Transverse colon (tissue), 4 donors: ENCODE measurements around the gene OTOGL. TPM values are rescaled to one million over a fixed set of nuclear protein-coding genes. Genes with fewer than 3 reads are reported as not detected.
A peak's percentile ranks its signal among the peaks of the same experiment; 100 is the strongest.
"Not testable (repeated sequence)": the region's sequence is repeated elsewhere in the genome, so short reads cannot be mapped to it uniquely, and the experiment has no call there.

Experiments used
- DNase-seq: peaks from one replicate; pipeline ENCODE4 v3.0.0-alpha.2; 2019
- H3K27ac ChIP-seq, 4 donors: fragments of 200-600 bp; sonication (generic); 2 replicates each; pipeline ENCODE4 v1.5.1; 2016 to 2018; ENCODE audit warnings: inconsistent platforms in 4 of 4
- H3K27me3 ChIP-seq: fragments of 200-600 bp; sonication (generic); 2 replicates; pipeline ENCODE4 v1.5.1; 2017; ENCODE audit warnings: inconsistent platforms
- H3K36me3 ChIP-seq, 4 donors: fragments of 200-600 bp; sonication (generic); 2 replicates each; pipeline ENCODE4 v1.5.1; 2017 to 2019; ENCODE audit warnings: inconsistent platforms in 4 of 4
- H3K4me1 ChIP-seq, 4 donors: fragments of 200-600 bp; sonication (generic); 2 replicates each; pipeline ENCODE4 v1.5.1; 2017 to 2020; ENCODE audit warnings: inconsistent platforms in 4 of 4
- H3K4me3 ChIP-seq, 4 donors: fragments of 200-600 bp; sonication (generic); 1 replicate in 1 of 4; 2 replicates in 3 of 4; pipeline versions ENCODE4 v1.5.1 to v1.6.1; 2017 to 2019; ENCODE audit warnings: inconsistent platforms in 4 of 4
- H3K9me3 ChIP-seq, 2 donors: fragments of 200-600 bp; sonication (generic); 2 replicates each; pipeline ENCODE4 v1.5.1; 2017 to 2019; ENCODE audit warnings: inconsistent platforms in 2 of 2
- EP300 ChIP-seq: sonication (generic); formaldehyde crosslinking; IDR thresholded peaks from one replicate; pipeline ENCODE4 v1.6.1; 2017; ENCODE audit warnings: antibody characterized with exemption, low read depth
- POLR2A ChIP-seq: fragments of 450-650 bp; IDR thresholded peaks from one replicate; pipeline ENCODE4 v1.6.1; 2016; ENCODE audit warnings: antibody characterized with exemption, mild to moderate bottlenecking, moderate library complexity
- POLR2AphosphoS5 ChIP-seq, 3 donors: sonication (generic); formaldehyde crosslinking; IDR thresholded peaks; one replicate each; pipeline ENCODE4 v1.6.1; 2016; ENCODE audit warnings: antibody characterized with exemption in 3 of 3
- WGBS, 2 donors: methylation state at CpG; one replicate each; pipeline ENCODE4 v1.1.5; 2018; ENCODE audit warnings: low coverage in 1 of 2; 5-methylcytosine and 5-hydroxymethylcytosine counted together
- in situ Hi-C, 4 donors: fragments of 200-750 bp; cut with MboI; loops; one replicate each; pipeline versions ENCODE4 v1.15.0 to v1.15.1; 2017; ENCODE audit warnings: low sequenced_read_pairs in 3 of 4, low pct_ligation_motif_present in 1 of 4, low pct_unique_long_range_greater_than_20kb in 1 of 4
- intact Hi-C: fragments of 100-400 bp; cut with DNase I; formaldehyde crosslinking; loops from one replicate; pipeline ENCODE4 v1.15.1; 2023; ENCODE audit warnings: low total_unique reads
- total RNA-seq, 4 donors: library from RNA; depleted of rRNA; stranded (reverse); fragments of >200 nt; gene quantifications; one replicate each; pipeline ENCODE4 v1.1.0, GENCODE V29; 2016
- TF ChIP-seq, protein P1 (sequence below), 5 experiments: fragments of 200-600 bp in 3 of 5; fragments of 450-650 bp in 2 of 5; sonication (generic) in 3 of 5; IDR thresholded peaks; 1 replicate in 2 of 5; 2 replicates in 3 of 5; pipeline ENCODE4 v1.5.1; 2016 to 2017; ENCODE audit warnings: antibody characterized with exemption in 5 of 5, inconsistent platforms in 3 of 5, mild to moderate bottlenecking in 2 of 5, moderate library complexity in 1 of 5

The OTOGL gene
- total RNA-seq, 4 donors from 2014 or later = 0.32 to 0.60 (median 0.41) TPM; not detected in 1

DNA sequence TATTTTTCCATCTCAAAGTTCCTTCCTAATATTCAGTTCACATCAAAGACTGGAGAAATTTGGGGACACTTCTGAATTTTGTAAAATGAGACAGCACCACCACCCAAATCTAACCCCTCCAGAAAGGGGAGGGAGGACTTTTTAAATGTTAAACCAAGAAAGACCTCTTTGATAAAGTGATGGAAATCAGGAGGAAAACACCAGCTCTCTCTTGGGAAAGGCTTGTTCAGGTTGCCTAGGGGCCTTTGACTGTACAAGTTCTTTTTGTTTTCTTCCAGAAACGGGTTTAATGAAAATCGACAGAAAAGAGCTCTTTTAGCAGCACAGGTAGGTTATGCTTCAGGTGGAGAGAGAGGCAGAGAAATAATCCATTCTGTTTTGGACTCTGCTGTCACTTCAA, 112.3 kb downstream of the OTOGL start:
- no peaks in the 10 kb centered on the region for H3K27me3 ChIP-seq
- intact Hi-C loops = no loop called here
- no peak overlapping the region for H3K27ac ChIP-seq
- DNase-seq = no peak
- TF ChIP-seq POLR2A (no peak), POLR2AphosphoS5 (IDR thresholded peaks at IDR 0.05) (no peak), EP300 (no peak)
- TF ChIP-seq, protein P1, sequence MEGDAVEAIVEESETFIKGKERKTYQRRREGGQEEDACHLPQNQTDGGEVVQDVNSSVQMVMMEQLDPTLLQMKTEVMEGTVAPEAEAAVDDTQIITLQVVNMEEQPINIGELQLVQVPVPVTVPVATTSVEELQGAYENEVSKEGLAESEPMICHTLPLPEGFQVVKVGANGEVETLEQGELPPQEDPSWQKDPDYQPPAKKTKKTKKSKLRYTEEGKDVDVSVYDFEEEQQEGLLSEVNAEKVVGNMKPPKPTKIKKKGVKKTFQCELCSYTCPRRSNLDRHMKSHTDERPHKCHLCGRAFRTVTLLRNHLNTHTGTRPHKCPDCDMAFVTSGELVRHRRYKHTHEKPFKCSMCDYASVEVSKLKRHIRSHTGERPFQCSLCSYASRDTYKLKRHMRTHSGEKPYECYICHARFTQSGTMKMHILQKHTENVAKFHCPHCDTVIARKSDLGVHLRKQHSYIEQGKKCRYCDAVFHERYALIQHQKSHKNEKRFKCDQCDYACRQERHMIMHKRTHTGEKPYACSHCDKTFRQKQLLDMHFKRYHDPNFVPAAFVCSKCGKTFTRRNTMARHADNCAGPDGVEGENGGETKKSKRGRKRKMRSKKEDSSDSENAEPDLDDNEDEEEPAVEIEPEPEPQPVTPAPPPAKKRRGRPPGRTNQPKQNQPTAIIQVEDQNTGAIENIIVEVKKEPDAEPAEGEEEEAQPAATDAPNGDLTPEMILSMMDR (IDR thresholded peaks at IDR 0.05) = no peak
- no peaks in the 10 kb centered on the region for H3K9me3 ChIP-seq
- no peaks in the 10 kb centered on the region for H3K4me1 ChIP-seq
- no peaks in the 10 kb centered on the region for H3K36me3 ChIP-seq
- in situ Hi-C loops = no loop called here
- no peak overlapping the region for H3K4me3 ChIP-seq
- WGBS, 2 donors = 65 to 67% methylated on average over 2 of the region's 2 CpGs

DNA sequence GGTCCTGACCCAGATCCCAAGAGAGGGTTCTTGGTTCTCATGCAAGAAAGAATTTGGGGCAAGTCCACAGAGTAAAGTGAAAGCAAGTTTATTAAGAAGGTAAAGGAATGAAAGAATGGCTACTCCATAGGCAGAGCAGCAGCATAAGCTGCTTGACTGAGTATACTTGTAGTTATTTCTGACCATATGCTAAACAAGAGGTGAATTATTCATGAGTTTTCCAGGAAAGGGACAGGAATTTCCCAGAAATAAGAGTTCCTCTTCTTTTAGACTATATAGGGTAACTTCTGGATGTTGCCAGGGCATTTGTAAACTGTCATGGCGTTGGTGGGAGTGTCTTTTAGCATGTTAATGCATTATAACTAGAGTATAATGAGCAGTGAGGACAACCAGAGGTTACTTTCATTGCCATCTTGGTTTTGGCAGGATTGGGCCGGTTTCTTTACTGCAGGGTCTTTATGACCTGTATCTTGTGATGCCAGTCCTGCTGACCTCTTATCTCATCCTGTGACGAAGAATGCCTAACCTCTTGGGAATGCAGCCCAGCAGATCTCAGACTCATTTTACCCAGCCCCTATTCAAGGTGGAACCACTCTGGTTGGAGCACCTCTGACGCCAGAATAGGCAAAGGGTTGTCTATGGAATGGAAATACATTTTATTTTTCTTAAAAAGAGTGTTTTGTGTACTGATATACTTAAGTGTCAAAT, 113.8 kb downstream of the OTOGL start:
- 75 to 86% methylated on average over 1 to 4 of the region's 4 CpGs for WGBS, 2 donors
- Histone ChIP-seq H3K4me1 (peaks cover 0 to 2% (median 0%) of the 10 kb centered on the region in 4 donors), H3K9me3 (no peaks in the 10 kb centered on the region), H3K4me3 (no peak overlapping the region), H3K27me3 (no peaks in the 10 kb centered on the region), H3K27ac (no peak overlapping the region), H3K36me3 (no peaks in the 10 kb centered on the region)
- intact Hi-C loops = no loop called here
- DNase-seq = no peak
- in situ Hi-C loops = no loop called here
- TF ChIP-seq, protein P1 (IDR thresholded peaks at IDR 0.05) = no peak
- TF ChIP-seq POLR2AphosphoS5 (IDR thresholded peaks at IDR 0.05) = no peak
- no peak for TF ChIP-seq EP300
- TF ChIP-seq POLR2A = no peak

DNA sequence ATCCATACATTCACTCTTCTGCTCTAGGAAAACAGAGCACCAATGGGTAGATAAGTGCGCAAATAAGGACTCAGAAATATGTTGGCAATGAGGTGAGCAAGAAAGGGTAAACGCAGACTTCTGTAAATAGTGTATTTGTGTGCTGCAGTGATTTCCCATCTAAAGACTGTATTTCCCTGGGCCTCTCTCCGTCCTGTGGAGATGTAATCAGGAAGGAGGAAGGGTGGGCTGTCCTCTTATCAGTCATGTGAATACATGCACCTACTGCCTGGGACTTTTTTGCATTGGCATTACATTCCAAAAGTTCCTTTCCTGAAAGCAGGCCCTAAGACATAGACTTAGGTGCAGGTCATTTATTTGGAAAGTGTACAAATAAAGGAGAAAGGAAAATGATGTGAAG, 114.5 kb downstream of the OTOGL start:
- Histone ChIP-seq H3K27me3 (no peaks in the 10 kb centered on the region), H3K27ac (no peak overlapping the region), H3K36me3 (no peaks in the 10 kb centered on the region), H3K4me1 (peaks cover 0 to 7% (median 0%) of the 10 kb centered on the region in 4 donors), H3K9me3 (no peaks in the 10 kb centered on the region), H3K4me3 (no peak overlapping the region)
- intact Hi-C loops (no loop called here), in situ Hi-C loops (no loop called here)
- WGBS, 2 donors = 74 to 82% methylated on average over 3 of the region's 3 CpGs
- TF ChIP-seq POLR2A = no peak
- TF ChIP-seq POLR2AphosphoS5 (IDR thresholded peaks at IDR 0.05) = no peak
- TF ChIP-seq, protein P1 (IDR thresholded peaks at IDR 0.05) = no peak
- TF ChIP-seq EP300 = no peak
- no peak for DNase-seq

DNA sequence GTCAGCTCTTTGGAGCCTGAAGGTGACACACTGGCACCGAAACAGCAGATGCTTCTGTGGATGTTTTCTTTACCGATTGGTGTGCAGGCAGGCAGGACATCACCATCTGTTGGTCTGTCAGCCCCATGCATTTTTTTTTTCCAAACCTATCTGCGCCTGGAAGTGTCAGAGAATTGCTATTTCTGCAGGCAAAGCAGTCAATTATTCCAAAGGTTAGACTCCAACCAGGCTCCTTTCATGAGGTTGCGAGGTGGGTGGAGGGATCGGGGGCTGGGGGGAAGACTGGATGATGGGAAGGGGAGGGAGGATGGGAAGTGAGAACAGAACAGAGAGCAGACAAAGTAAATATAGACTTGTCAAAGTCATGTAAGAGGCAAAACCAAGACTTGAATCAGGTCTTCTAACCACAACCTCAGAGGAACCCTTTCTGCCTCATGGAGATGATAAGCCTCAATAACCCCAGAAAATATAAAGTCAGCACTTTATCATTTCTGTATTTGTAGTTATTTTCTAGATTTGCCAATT, 117.7 kb downstream of the OTOGL start:
- H3K27ac ChIP-seq = no peak overlapping the region
- intact Hi-C loops = no loop called here
- no peak for DNase-seq
- H3K9me3 ChIP-seq = no peaks in the 10 kb centered on the region
- H3K36me3 ChIP-seq = no peaks in the 10 kb centered on the region
- TF ChIP-seq POLR2AphosphoS5 (IDR thresholded peaks at IDR 0.05) (no peak), POLR2A (no peak), EP300 (no peak)
- TF ChIP-seq, protein P1 (IDR thresholded peaks at IDR 0.05) = no peak
- 62 to 77% methylated on average over 3 to 5 of the region's 5 CpGs for WGBS, 2 donors
- H3K27me3 ChIP-seq = no peaks in the 10 kb centered on the region
- H3K4me3 ChIP-seq = no peak overlapping the region
- H3K4me1 ChIP-seq = peaks cover 0 to 15% (median 6%) of the 10 kb centered on the region in 4 donors
- in situ Hi-C loops = no loop called here

DNA sequence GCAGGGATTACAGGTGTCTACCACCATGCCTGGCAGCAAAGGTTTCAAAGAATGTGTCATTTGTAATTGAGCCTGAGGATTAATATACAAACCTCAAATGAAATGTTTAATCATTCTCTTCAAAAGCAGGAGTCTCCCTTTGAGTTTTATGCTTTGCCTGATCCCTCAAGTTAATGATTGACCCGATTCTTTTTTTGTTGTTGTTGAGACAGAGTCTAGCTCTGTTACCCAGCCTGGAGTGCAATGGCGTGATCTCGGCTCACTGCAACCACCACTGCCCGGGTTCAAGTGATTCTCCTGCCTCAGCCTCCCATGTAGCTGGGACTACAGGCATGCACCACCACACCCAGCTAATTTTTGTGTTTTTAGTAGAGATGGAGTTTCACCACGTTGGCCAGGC, 119.6 kb downstream of the OTOGL start:
- DNase-seq, H3K36me3 ChIP-seq, H3K4me3 ChIP-seq, H3K27me3 ChIP-seq, intact Hi-C loops, in situ Hi-C loops, H3K9me3 ChIP-seq: not testable (repeated sequence)
- H3K4me1 ChIP-seq = peaks cover 0 to 15% (median 6%) of the 10 kb centered on the region in 4 donors
- WGBS, 2 donors = 57 to 80% methylated on average over 2 to 5 of the region's 5 CpGs
- peak overlapping the region in 1 of 4 donors; percentile 11 for H3K27ac ChIP-seq
